HEK293 (cell line): ENCODE results near the gene TMEM45A.

Source experiments
- HOXA7 ChIP-seq: sonication (generic); formaldehyde crosslinking; IDR thresholded peaks from 2 replicates; pipeline ENCODE4 v1.8.1; 2022; ENCODE audit warnings: missing genetic modification reagents, borderline replicate concordance
- REPIN1 ChIP-seq: fragments of 450-650 bp; formaldehyde crosslinking; IDR thresholded peaks from 2 replicates; pipeline ENCODE4 v1.5.1; 2017; ENCODE audit warnings: missing biosample characterization, missing genetic modification characterization, low read depth
- TCF7L2 ChIP-seq: IDR thresholded peaks from 2 replicates; pipeline ENCODE4 v1.6.1; 2011; ENCODE audit warnings: low read depth, mild to moderate bottlenecking, inconsistent platforms, low read length, moderate library complexity, borderline replicate concordance
- YY1 ChIP-seq: fragments of 450-650 bp; formaldehyde crosslinking; IDR thresholded peaks from 2 replicates; pipeline ENCODE4 v1.5.1; 2018; ENCODE audit warnings: missing biosample characterization, missing genetic modification characterization
- ZNF16 ChIP-seq: fragments of 450-650 bp; formaldehyde crosslinking; IDR thresholded peaks from 2 replicates; pipeline ENCODE4 v1.5.1; 2016; ENCODE audit warnings: low read depth, missing biosample characterization, missing genetic modification characterization
- ZNF175 ChIP-seq: fragments of 450-650 bp; formaldehyde crosslinking; IDR thresholded peaks from 2 replicates; pipeline ENCODE4 v1.5.1; 2016; ENCODE audit warnings: missing biosample characterization, missing genetic modification characterization
- ZNF274 ChIP-seq, 2 experiments: fragments of 200-500 bp in 1 of 2; fragments of 450-650 bp in 1 of 2; sonication (Bioruptor generic) in 1 of 2; formaldehyde crosslinking in 1 of 2; IDR thresholded peaks; 2 replicates each; pipeline versions ENCODE4 v1.5.1 to v1.6.1; 2014 to 2016; ENCODE audit warnings: borderline replicate concordance in 1 of 2, inconsistent platforms in 1 of 2, low read length in 1 of 2, missing biosample characterization in 1 of 2, missing genetic modification characterization in 1 of 2
- ZNF600 ChIP-seq: fragments of 450-650 bp; formaldehyde crosslinking; IDR thresholded peaks from 2 replicates; pipeline ENCODE4 v1.5.1; 2016; ENCODE audit warnings: missing biosample characterization, missing genetic modification characterization
- TF ChIP-seq, protein P1 (sequence below): fragments of 450-650 bp; formaldehyde crosslinking; IDR thresholded peaks from 2 replicates; pipeline ENCODE4 v1.5.1; 2016; ENCODE audit warnings: missing biosample characterization, missing genetic modification characterization
- TF ChIP-seq, protein P2 (sequence below): sonication (generic); formaldehyde crosslinking; IDR thresholded peaks from 2 replicates; pipeline ENCODE4 v1.8.1; 2022; ENCODE audit warnings: mild to moderate bottlenecking, moderate library complexity, missing genetic modification reagents
- TF ChIP-seq, protein P3 (sequence below): fragments of 450-650 bp; formaldehyde crosslinking; IDR thresholded peaks from 2 replicates; pipeline ENCODE4 v1.5.1; 2017; ENCODE audit warnings: missing biosample characterization, missing genetic modification characterization

DNA sequence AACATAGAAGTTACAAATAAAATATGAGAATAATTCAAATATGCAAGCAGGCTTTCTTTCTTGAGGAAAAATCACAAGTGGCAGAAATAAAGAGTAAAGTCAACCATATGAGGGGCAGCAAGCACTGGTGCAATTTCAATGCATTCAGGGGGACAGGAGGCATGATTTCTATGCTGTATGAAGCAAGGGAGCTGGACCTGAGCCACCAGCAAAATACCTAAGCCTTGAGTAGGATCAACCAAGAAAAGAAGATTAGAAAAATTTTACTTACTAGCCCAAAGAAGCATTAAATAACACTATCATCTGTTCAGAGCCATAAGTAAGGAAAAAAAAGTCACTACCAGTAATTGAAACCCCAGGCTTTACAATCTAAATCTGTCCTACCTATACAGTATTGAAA, 123.3 kb downstream of the TMEM45A start:
- TF ChIP-seq ZNF175 (no peak), YY1 (tag by site-specific recombination) (no peak), TCF7L2 (no peak), REPIN1 (tag by site-specific recombination) (no peak), ZNF600 (no peak), ZNF16 (tag by site-specific recombination) (no peak), ZNF274 (IDR thresholded peaks at IDR 0.05; ENCODE audit: low read length) (no peak), ZNF274 (tag by site-specific recombination; IDR thresholded peaks at IDR 0.05; ENCODE audit: borderline replicate concordance) (no peak), HOXA7 (CRISPR knock-in tag) (no peak)
- TF ChIP-seq, protein P1, sequence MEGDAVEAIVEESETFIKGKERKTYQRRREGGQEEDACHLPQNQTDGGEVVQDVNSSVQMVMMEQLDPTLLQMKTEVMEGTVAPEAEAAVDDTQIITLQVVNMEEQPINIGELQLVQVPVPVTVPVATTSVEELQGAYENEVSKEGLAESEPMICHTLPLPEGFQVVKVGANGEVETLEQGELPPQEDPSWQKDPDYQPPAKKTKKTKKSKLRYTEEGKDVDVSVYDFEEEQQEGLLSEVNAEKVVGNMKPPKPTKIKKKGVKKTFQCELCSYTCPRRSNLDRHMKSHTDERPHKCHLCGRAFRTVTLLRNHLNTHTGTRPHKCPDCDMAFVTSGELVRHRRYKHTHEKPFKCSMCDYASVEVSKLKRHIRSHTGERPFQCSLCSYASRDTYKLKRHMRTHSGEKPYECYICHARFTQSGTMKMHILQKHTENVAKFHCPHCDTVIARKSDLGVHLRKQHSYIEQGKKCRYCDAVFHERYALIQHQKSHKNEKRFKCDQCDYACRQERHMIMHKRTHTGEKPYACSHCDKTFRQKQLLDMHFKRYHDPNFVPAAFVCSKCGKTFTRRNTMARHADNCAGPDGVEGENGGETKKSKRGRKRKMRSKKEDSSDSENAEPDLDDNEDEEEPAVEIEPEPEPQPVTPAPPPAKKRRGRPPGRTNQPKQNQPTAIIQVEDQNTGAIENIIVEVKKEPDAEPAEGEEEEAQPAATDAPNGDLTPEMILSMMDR (tag by site-specific recombination) = no peak
- TF ChIP-seq, protein P2, sequence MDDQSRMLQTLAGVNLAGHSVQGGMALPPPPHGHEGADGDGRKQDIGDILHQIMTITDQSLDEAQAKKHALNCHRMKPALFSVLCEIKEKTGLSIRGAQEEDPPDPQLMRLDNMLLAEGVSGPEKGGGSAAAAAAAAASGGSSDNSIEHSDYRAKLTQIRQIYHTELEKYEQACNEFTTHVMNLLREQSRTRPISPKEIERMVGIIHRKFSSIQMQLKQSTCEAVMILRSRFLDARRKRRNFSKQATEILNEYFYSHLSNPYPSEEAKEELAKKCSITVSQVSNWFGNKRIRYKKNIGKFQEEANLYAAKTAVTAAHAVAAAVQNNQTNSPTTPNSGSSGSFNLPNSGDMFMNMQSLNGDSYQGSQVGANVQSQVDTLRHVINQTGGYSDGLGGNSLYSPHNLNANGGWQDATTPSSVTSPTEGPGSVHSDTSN = no peak
- TF ChIP-seq, protein P3, sequence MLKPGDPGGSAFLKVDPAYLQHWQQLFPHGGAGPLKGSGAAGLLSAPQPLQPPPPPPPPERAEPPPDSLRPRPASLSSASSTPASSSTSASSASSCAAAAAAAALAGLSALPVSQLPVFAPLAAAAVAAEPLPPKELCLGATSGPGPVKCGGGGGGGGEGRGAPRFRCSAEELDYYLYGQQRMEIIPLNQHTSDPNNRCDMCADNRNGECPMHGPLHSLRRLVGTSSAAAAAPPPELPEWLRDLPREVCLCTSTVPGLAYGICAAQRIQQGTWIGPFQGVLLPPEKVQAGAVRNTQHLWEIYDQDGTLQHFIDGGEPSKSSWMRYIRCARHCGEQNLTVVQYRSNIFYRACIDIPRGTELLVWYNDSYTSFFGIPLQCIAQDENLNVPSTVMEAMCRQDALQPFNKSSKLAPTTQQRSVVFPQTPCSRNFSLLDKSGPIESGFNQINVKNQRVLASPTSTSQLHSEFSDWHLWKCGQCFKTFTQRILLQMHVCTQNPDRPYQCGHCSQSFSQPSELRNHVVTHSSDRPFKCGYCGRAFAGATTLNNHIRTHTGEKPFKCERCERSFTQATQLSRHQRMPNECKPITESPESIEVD (tag by site-specific recombination) = no peak
